HG02970 (cell line): ENCODE measurements around the gene CD84.
"Not testable (repeated sequence)": the region's sequence is repeated elsewhere in the genome, so short reads cannot be mapped to it uniquely, and the experiment has no call there.

Experiments
- ATAC-seq: cut with Tn5 transposase; IDR thresholded peaks from one replicate; pipeline ENCODE4 v1.9.1; 2021; ENCODE audit warnings: mild to moderate bottlenecking, moderate library complexity, moderate number of reproducible peaks; ENCODE audit not compliant: unreplicated experiment, low FRiP score

CD84 gene

GRCh38 chr1:160579216-160579701, at the start of gene CD84:
Gene CD84, minus strand, starts transcription at chr1:160579496. Its CDS starts 59 bp downstream, at chr1:160579437.
- no peak for ATAC-seq

- no peak for ATAC-seq
Measured at GRCh38 chr1:160628799-160629263, 49.5 kb upstream of the CD84 start.

- ATAC-seq = not testable (repeated sequence)
Measured at GRCh38 chr1:160627677-160628289, 48.5 kb upstream of the CD84 start.

- ATAC-seq = no peak
Measured at GRCh38 chr1:160626509-160627342, 47.4 kb upstream of the CD84 start.

- ATAC-seq = no peak
Measured at GRCh38 chr1:160625725-160626498, 46.6 kb upstream of the CD84 start.

GRCh38 chr1:160625321-160625720, 46.0 kb upstream of the CD84 start:
- no peak for ATAC-seq

GRCh38 chr1:160624464-160624863, 45.2 kb upstream of the CD84 start:
- no peak for ATAC-seq

- ATAC-seq = no peak
Measured at GRCh38 chr1:160623862-160624261, 44.6 kb upstream of the CD84 start.

GRCh38 chr1:160623227-160623633, 43.9 kb upstream of the CD84 start:
- ATAC-seq = no peak

GRCh38 chr1:160622501-160623226, 43.4 kb upstream of the CD84 start:
- ATAC-seq = no peak

- ATAC-seq = no peak
Measured at GRCh38 chr1:160621633-160622413, 42.5 kb upstream of the CD84 start.

GRCh38 chr1:160620942-160621632, 41.8 kb upstream of the CD84 start:
- ATAC-seq = no peak

GRCh38 chr1:160619742-160620277, 40.5 kb upstream of the CD84 start:
- ATAC-seq = no peak

GRCh38 chr1:160618763-160619274, 39.5 kb upstream of the CD84 start:
- no peak for ATAC-seq

- no peak for ATAC-seq
Measured at GRCh38 chr1:160618327-160618726, 39.0 kb upstream of the CD84 start.

- ATAC-seq = no peak
Measured at GRCh38 chr1:160615660-160616059, 36.4 kb upstream of the CD84 start.

- ATAC-seq = no peak
Measured at GRCh38 chr1:160614410-160614809, 35.1 kb upstream of the CD84 start.

GRCh38 chr1:160612613-160613218, 33.4 kb upstream of the CD84 start:
- no peak for ATAC-seq
